Subcutaneous abdominal adipose tissue (tissue), 5 donors: ENCODE results near the gene CHRNA5.
"Not testable (repeated sequence)": the region's sequence is repeated elsewhere in the genome, so short reads cannot be mapped to it uniquely, and the experiment has no call there.

ENCODE experiments used
- H3K27ac ChIP-seq: one replicate; pipeline ENCODE4 v1.7.0; 2013; ENCODE audit warnings: low read depth, mild to moderate bottlenecking, inconsistent platforms, low read length, moderate library complexity
- H3K27me3 ChIP-seq, 5 donors: one replicate each; pipeline ENCODE4 v1.7.0; 2013; ENCODE audit warnings: low read length in 5 of 5, inconsistent platforms in 1 of 5; ENCODE audit not compliant: control insufficient read depth in 5 of 5, insufficient read depth in 4 of 5
- H3K36me3 ChIP-seq, 5 donors: one replicate each; pipeline ENCODE4 v1.7.0; 2013; ENCODE audit warnings: low read length in 5 of 5; ENCODE audit not compliant: control insufficient read depth in 5 of 5, insufficient read depth in 5 of 5
- H3K4me1 ChIP-seq, 5 donors: one replicate each; pipeline ENCODE4 v1.7.0; 2013; ENCODE audit warnings: low read length in 5 of 5, mild to moderate bottlenecking in 3 of 5, moderate library complexity in 1 of 5; ENCODE audit not compliant: control insufficient read depth in 5 of 5, insufficient read depth in 5 of 5
- H3K4me3 ChIP-seq, 5 donors: one replicate each; pipeline ENCODE4 v1.7.0; 2013; ENCODE audit warnings: low read length in 5 of 5, low read depth in 1 of 5
- H3K9ac ChIP-seq, 5 donors: one replicate each; pipeline ENCODE4 v1.7.0; 2013; ENCODE audit warnings: low read length in 5 of 5, mild to moderate bottlenecking in 4 of 5, moderate library complexity in 3 of 5
- H3K9me3 ChIP-seq, 5 donors: one replicate each; pipeline ENCODE4 v1.7.0; 2013; ENCODE audit warnings: low read length in 5 of 5; ENCODE audit not compliant: control insufficient read depth in 5 of 5
- donor health status: healthy.
- donor health status: healthy.
- donor health status: healthy.
- donor health status: healthy.
- donor health status: healthy.

Gene CHRNA5

DNA sequence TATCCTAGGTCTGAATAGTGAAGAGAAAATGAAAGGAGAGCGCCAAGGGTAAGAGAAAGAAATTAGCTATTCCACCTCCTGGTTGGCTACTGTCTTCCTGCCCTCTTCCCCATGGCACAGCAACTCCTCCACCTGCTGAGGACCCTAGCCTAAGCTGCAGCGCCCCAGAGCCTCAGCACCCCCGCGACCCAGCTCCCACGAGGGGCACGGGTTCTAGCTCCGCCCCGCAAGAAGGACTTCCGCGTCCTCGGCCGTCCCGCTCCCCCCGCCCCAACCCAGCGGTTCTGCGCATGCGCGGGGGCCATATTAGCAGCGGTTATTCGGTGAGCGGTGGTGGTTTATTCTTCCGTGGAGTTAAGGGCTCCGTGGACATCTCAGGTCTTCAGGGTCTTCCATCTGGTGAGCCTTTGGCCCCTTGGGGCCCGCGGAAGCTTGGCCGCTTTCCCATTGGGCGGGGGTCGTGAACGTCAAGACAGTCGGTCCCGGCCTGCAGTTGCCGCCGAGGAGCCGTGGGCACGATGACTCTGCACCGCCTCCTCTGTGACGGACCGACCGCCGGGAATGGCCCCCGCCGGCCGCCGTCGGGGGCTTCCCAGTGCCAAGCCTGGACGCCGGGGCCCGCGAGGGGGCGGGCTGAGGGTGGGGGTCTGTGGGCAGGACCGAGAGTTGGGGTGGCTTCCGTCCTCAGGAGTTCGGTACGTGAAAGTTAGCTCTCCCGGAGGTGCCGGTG, 25.0 kb upstream of the CHRNA5 start, which contains the start of gene PSMA4:
Gene PSMA4 (plus strand): TSS at position 304 of the 730 bp plus-strand sequence. CDS start 1,484 bp downstream, outside the sequence.
- H3K4me1 ChIP-seq, result peaks cover 4 to 27% (median 24%) of the 10 kb centered on the region in 5 donors
- peak within 1 kb of the TSS; percentile 97 for H3K27ac ChIP-seq
- peak within 1 kb of the TSS; percentile 81 to 98 (median 96) for H3K4me3 ChIP-seq
- no peaks in the 10 kb centered on the region for H3K9me3 ChIP-seq
- H3K9ac ChIP-seq, result peak within 1 kb of the TSS; percentile 91 to 99 (median 96)
- H3K36me3 ChIP-seq, result peaks cover 11 to 26% (median 16%) of the 10 kb centered on the region in 5 donors
- H3K27me3 ChIP-seq, result no peaks in the 10 kb centered on the region

GRCh38 chr15:78540871-78541743, 24.2 kb upstream of the CHRNA5 start:
- H3K9ac ChIP-seq, result peak overlapping the region; percentile 91 to 99 (median 96)
- peak overlapping the region; percentile 81 to 98 (median 95) for H3K4me3 ChIP-seq
- H3K27me3 ChIP-seq, result no peaks in the 10 kb centered on the region
- peaks cover 4 to 27% (median 24%) of the 10 kb centered on the region in 5 donors for H3K4me1 ChIP-seq
- no peaks in the 10 kb centered on the region for H3K9me3 ChIP-seq
- peak overlapping the region; percentile 97 for H3K27ac ChIP-seq
- peaks cover 17 to 34% (median 24%) of the 10 kb centered on the region in 5 donors for H3K36me3 ChIP-seq

- Histone ChIP-seq H3K4me3 (peak overlapping the region in 4 of 5 donors; percentile 81 to 98 (median 96)), H3K27me3 (no peaks in the 10 kb centered on the region), H3K27ac (peak overlapping the region; percentile 97), H3K36me3 (peaks cover 20 to 40% (median 29%) of the 10 kb centered on the region in 5 donors), H3K9ac (peak overlapping the region; percentile 91 to 99 (median 96)), H3K4me1 (peaks cover 4 to 27% (median 24%) of the 10 kb centered on the region in 5 donors), H3K9me3 (no peaks in the 10 kb centered on the region)
Measured at GRCh38 chr15:78541744-78542034, 23.6 kb upstream of the CHRNA5 start.

GRCh38 chr15:78542647-78543046, 22.7 kb upstream of the CHRNA5 start:
- Histone ChIP-seq H3K9me3 (no peaks in the 10 kb centered on the region), H3K4me3 (no peak overlapping the region), H3K27me3 (no peaks in the 10 kb centered on the region), H3K4me1 (peaks cover 4 to 27% (median 24%) of the 10 kb centered on the region in 5 donors), H3K9ac (no peak overlapping the region), H3K36me3 (peaks cover 24 to 50% (median 38%) of the 10 kb centered on the region in 5 donors), H3K27ac (no peak overlapping the region)

DNA sequence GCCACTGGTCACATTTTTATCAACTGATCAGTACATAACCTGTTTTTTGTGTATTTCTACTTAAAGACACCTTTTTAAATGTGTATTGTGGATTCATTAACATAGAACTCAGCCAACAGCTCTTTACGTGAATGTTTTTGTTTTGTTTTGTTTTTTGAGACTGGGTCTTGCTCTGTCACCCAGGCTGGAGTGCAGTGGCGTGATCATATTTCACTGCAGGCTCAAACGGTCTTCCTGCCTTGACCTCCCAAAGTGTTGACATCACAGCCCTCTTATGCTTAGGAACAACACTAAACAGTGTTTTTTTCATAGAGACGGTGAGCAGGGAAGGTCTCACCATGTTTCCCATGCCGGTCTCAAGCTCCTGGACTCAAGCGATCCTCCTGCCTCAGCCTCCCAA, 15.1 kb upstream of the CHRNA5 start:
- peaks cover 37 to 62% (median 57%) of the 10 kb centered on the region in 5 donors for H3K36me3 ChIP-seq
- no peak overlapping the region for H3K9ac ChIP-seq
- no peak overlapping the region for H3K27ac ChIP-seq
- no peaks in the 10 kb centered on the region for H3K27me3 ChIP-seq
- no peak overlapping the region for H3K4me3 ChIP-seq
- no peaks in the 10 kb centered on the region for H3K4me1 ChIP-seq
- no peaks in the 10 kb centered on the region for H3K9me3 ChIP-seq

GRCh38 chr15:78550815-78551214, 14.5 kb upstream of the CHRNA5 start:
- no peaks in the 10 kb centered on the region for H3K27me3 ChIP-seq
- no peak overlapping the region for H3K27ac ChIP-seq
- H3K4me3 ChIP-seq, result no peak overlapping the region
- no peaks in the 10 kb centered on the region for H3K9me3 ChIP-seq
- H3K36me3 ChIP-seq, result peaks cover 31 to 56% (median 51%) of the 10 kb centered on the region in 5 donors
- no peaks in the 10 kb centered on the region for H3K4me1 ChIP-seq
- H3K9ac ChIP-seq, result no peak overlapping the region

GRCh38 chr15:78551902-78552301, 13.4 kb upstream of the CHRNA5 start:
- H3K36me3 ChIP-seq, result peaks cover 28 to 45% (median 41%) of the 10 kb centered on the region in 5 donors
- no peak overlapping the region for H3K9ac ChIP-seq
- no peaks in the 10 kb centered on the region for H3K4me1 ChIP-seq
- H3K9me3 ChIP-seq, result no peaks in the 10 kb centered on the region
- H3K4me3 ChIP-seq, result no peak overlapping the region
- no peak overlapping the region for H3K27ac ChIP-seq
- H3K27me3 ChIP-seq, result no peaks in the 10 kb centered on the region

GRCh38 chr15:78552597-78552996, 12.7 kb upstream of the CHRNA5 start:
- Histone ChIP-seq H3K4me1 (no peaks in the 10 kb centered on the region), H3K36me3 (peaks cover 23 to 38% (median 34%) of the 10 kb centered on the region in 5 donors), H3K9ac (no peak overlapping the region), H3K27ac (no peak overlapping the region), H3K9me3 (no peaks in the 10 kb centered on the region), H3K4me3 (no peak overlapping the region), H3K27me3 (no peaks in the 10 kb centered on the region)

- not testable (repeated sequence) for H3K9ac ChIP-seq, H3K4me1 ChIP-seq, H3K27me3 ChIP-seq, H3K36me3 ChIP-seq, H3K27ac ChIP-seq, H3K9me3 ChIP-seq, H3K4me3 ChIP-seq
Measured at GRCh38 chr15:78560201-78560600, 5.1 kb upstream of the CHRNA5 start.

- no peak overlapping the region for H3K4me3 ChIP-seq
Measured at GRCh38 chr15:78561490-78561889, 3.8 kb upstream of the CHRNA5 start.

More at GRCh38 chr15:78561490-78561889, 3.8 kb upstream of the CHRNA5 start:
- Histone ChIP-seq H3K36me3 (no peaks in the 10 kb centered on the region), H3K4me1 (peaks cover 3 to 15% (median 14%) of the 10 kb centered on the region in 5 donors), H3K27ac (no peak overlapping the region), H3K9ac (no peak overlapping the region), H3K27me3 (peaks cover 0 to 4% (median 3%) of the 10 kb centered on the region in 5 donors), H3K9me3 (no peaks in the 10 kb centered on the region)
